Measurements from ENCODE around the gene SEMA5B. TPM values are rescaled to one million over a fixed set of nuclear protein-coding genes. Genes with fewer than 3 reads are reported as not detected.

The SEMA5B gene
- total RNA-seq, 1 experiment from 2014 or later, result 1.0 TPM

DNA sequence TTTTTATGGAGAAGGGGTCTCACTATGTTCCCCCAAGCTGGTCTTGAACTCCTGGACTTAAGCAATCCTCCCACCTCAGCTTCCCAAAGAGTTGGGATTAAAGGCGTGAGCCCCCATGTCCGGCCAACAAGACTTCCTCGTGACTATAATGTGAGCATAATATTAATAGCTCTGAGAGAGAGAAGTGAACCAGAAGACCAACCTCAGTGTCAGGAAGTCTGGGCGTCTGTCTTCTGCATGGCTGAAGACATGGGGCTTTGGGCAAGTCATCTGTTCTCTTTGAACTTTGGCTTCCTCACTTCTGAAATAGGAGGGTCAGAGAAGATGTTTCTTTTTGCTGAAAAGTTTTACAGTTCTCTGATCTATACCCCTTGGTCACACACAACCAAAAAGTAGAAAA lies 140.6 kb downstream of the SEMA5B start:
- no peaks in the 10 kb centered on the region for H3K27me3 ChIP-seq (replicated peaks; ENCODE audit: control insufficient read depth, insufficient read depth, low read length)
- peaks cover 9% of the 10 kb centered on the region for H3K36me3 Mint-ChIP-seq (ENCODE audit: insufficient read depth, unreplicated experiment)
- no peak overlapping the region for H3K4me3 ChIP-seq (ENCODE audit: low read depth, low read length)
- H3K9me3 Mint-ChIP-seq (ENCODE audit: unreplicated experiment), result no peaks in the 10 kb centered on the region
- H3K4me3 Mint-ChIP-seq (ENCODE audit: unreplicated experiment), result no peak overlapping the region
- no peak overlapping the region for H3K27ac Mint-ChIP-seq (ENCODE audit: unreplicated experiment)
- no peaks in the 10 kb centered on the region for H3K27me3 Mint-ChIP-seq (ENCODE audit: insufficient read depth, unreplicated experiment)
- H3K4me1 Mint-ChIP-seq (ENCODE audit: low read depth, unreplicated experiment), result no peaks in the 10 kb centered on the region
- BruUV-seq (replicated peaks), result no TSS peak
- DNase-seq, result no peak
- ChIA-PET POLR2A (no interaction called here), CTCF (no interaction called here)
- no peaks in the 10 kb centered on the region for H3K36me3 ChIP-seq (ENCODE audit: control insufficient read depth, insufficient read depth, low read length)
- H3K4me1 ChIP-seq, result peaks cover 13% of the 10 kb centered on the region
- no peaks in the 10 kb centered on the region for H3K9me3 ChIP-seq
- intact Hi-C loops (cut with micrococcal nuclease; ENCODE audit: unreplicated experiment), result no loop called here
- TF ChIP-seq, protein P1, sequence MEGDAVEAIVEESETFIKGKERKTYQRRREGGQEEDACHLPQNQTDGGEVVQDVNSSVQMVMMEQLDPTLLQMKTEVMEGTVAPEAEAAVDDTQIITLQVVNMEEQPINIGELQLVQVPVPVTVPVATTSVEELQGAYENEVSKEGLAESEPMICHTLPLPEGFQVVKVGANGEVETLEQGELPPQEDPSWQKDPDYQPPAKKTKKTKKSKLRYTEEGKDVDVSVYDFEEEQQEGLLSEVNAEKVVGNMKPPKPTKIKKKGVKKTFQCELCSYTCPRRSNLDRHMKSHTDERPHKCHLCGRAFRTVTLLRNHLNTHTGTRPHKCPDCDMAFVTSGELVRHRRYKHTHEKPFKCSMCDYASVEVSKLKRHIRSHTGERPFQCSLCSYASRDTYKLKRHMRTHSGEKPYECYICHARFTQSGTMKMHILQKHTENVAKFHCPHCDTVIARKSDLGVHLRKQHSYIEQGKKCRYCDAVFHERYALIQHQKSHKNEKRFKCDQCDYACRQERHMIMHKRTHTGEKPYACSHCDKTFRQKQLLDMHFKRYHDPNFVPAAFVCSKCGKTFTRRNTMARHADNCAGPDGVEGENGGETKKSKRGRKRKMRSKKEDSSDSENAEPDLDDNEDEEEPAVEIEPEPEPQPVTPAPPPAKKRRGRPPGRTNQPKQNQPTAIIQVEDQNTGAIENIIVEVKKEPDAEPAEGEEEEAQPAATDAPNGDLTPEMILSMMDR (IDR thresholded peaks at IDR 0.05; ENCODE audit: insufficient read depth in 1 of 2, low read depth in 1 of 2, low read length in 1 of 2, severe bottlenecking in 1 of 2, unreplicated experiment in 1 of 2), result no peak

DNA sequence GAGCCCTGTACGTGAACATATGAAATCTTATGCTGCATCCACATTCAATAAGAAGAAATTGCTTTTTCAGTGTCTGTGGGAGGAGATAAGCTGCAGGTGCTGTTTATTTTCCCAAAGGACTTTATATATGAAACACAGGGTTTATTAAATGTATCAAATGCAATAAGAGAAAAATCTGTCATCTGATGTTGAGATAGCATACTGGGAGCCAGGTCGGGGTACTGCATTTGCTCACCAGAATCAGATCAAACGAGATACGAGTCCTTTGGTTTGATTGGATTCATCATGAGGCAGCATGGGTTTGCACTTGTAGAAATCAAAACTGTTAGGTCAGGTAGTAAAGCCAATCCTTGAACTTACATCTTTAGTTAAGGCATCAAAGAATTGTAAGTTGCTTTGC lies 141.3 kb downstream of the SEMA5B start:
- intact Hi-C loops (cut with micrococcal nuclease; ENCODE audit: unreplicated experiment), result no loop called here
- ChIA-PET POLR2A (no interaction called here), CTCF (no interaction called here)
- H3K36me3 ChIP-seq (ENCODE audit: control insufficient read depth, insufficient read depth, low read length), result no peaks in the 10 kb centered on the region
- H3K27me3 ChIP-seq (replicated peaks; ENCODE audit: control insufficient read depth, insufficient read depth, low read length), result no peaks in the 10 kb centered on the region
- no peak overlapping the region for H3K4me3 ChIP-seq (ENCODE audit: low read depth, low read length)
- H3K4me3 Mint-ChIP-seq (ENCODE audit: unreplicated experiment), result no peak overlapping the region
- H3K27ac Mint-ChIP-seq (ENCODE audit: unreplicated experiment), result no peak overlapping the region
- peaks cover 12% of the 10 kb centered on the region for H3K36me3 Mint-ChIP-seq (ENCODE audit: insufficient read depth, unreplicated experiment)
- TF ChIP-seq, protein P1 (IDR thresholded peaks at IDR 0.05; ENCODE audit: insufficient read depth in 1 of 2, low read depth in 1 of 2, low read length in 1 of 2, severe bottlenecking in 1 of 2, unreplicated experiment in 1 of 2), result no peak
- DNase-seq, result no peak
- no TSS peak for BruUV-seq (replicated peaks)
- H3K9me3 ChIP-seq, result no peaks in the 10 kb centered on the region
- peaks cover 13% of the 10 kb centered on the region for H3K4me1 ChIP-seq
- H3K9me3 Mint-ChIP-seq (ENCODE audit: unreplicated experiment), result no peaks in the 10 kb centered on the region
- no peaks in the 10 kb centered on the region for H3K27me3 Mint-ChIP-seq (ENCODE audit: insufficient read depth, unreplicated experiment)
- no peaks in the 10 kb centered on the region for H3K4me1 Mint-ChIP-seq (ENCODE audit: low read depth, unreplicated experiment)

DNA sequence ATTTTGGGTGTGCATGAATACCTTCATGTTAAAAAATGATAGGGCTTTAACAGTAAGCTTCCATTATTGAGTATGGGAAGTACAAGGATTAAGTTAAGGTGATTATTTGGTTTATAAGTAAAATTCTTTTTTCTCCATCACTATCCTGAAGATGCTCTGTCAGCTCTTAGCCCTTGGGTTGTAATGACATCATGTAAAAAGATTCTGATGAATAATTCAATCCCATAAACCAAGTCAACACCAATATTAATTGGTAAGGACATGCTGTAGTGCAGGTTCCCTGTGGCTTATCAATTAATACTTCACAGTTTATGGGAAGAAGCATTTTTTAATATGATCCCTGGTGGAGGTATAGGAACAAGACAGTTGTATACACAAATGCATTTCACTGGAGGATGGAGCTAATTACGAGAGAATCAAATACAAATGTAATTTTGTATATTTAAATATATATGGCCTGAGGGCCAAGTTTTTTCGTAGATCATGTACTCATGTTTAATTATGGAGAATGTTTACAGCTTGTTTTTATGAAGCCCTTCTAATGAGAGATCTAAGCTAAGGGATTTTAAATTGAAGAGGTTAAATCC lies 145.1 kb downstream of the SEMA5B start:
- ChIA-PET POLR2A (no interaction called here), CTCF (no interaction called here)
- no peak overlapping the region for H3K27ac Mint-ChIP-seq (ENCODE audit: unreplicated experiment)
- intact Hi-C loops (cut with micrococcal nuclease; ENCODE audit: unreplicated experiment), result no loop called here
- H3K27me3 ChIP-seq (replicated peaks; ENCODE audit: control insufficient read depth, insufficient read depth, low read length), result no peaks in the 10 kb centered on the region
- no peak for DNase-seq
- no TSS peak for BruUV-seq (replicated peaks)
- H3K4me3 Mint-ChIP-seq (ENCODE audit: unreplicated experiment), result no peak overlapping the region
- H3K27me3 Mint-ChIP-seq (ENCODE audit: insufficient read depth, unreplicated experiment), result no peaks in the 10 kb centered on the region
- H3K9me3 Mint-ChIP-seq (ENCODE audit: unreplicated experiment), result no peaks in the 10 kb centered on the region
- no peaks in the 10 kb centered on the region for H3K36me3 ChIP-seq (ENCODE audit: control insufficient read depth, insufficient read depth, low read length)
- H3K9me3 ChIP-seq, result no peaks in the 10 kb centered on the region; the same call in 1 of the 2 replicates
- H3K4me1 ChIP-seq, result no peaks in the 10 kb centered on the region
- H3K36me3 Mint-ChIP-seq (ENCODE audit: insufficient read depth, unreplicated experiment), result peaks cover 20% of the 10 kb centered on the region
- no peak overlapping the region for H3K4me3 ChIP-seq (ENCODE audit: low read depth, low read length)
- TF ChIP-seq, protein P1 (IDR thresholded peaks at IDR 0.05; ENCODE audit: insufficient read depth in 1 of 2, low read depth in 1 of 2, low read length in 1 of 2, severe bottlenecking in 1 of 2, unreplicated experiment in 1 of 2), result no peak
- no peaks in the 10 kb centered on the region for H3K4me1 Mint-ChIP-seq (ENCODE audit: low read depth, unreplicated experiment)

Measured in Caco-2 (cell line).